ENCODE data around the gene STX11. TPM values are rescaled to one million over a fixed set of nuclear protein-coding genes. Genes with fewer than 3 reads are reported as not detected.

STX11 gene
- total RNA-seq, 1 donor from 2014 or later: 32.7 TPM

DNA sequence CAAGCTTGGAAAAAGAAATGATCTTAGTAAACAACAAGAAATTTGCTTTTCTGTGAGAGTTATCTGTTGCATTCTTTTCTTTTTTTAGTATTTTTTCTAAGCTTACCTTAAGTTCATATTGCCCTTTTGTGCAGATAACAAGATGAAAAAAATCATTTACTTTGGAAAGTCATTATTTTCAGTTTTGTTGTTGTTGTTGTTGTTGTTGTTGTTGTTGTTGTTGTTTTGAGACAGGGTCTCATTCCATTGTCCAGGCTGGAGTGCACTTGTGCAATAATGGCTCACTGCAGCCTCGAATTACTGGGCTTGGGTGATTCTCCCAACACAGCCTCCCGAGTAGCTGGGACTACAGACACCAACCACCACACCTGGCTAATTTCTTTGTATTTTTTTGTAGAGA, 8.8 kb upstream of the STX11 start:
- no peak for DNase-seq (ENCODE audit: low spot score)

DNA sequence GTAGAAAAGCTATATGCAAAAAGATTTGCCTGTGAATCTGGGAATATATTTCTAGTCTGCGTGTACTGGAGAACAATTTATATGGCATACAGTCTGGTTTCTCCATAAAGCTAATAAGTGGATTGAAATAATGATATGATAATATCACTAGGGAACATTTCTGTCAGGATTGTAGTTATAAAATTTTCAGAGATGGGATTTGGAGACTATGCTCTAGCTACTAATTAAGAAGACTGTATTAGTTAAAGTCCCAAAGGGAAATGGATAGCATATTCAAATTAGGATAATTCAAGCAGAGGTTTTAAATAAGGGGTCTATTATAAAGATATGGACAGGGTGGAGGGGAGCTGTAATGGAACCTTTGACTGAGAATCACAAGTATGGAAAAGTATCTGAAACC, 7.2 kb upstream of the STX11 start:
- no peak for DNase-seq (ENCODE audit: low spot score)

DNA sequence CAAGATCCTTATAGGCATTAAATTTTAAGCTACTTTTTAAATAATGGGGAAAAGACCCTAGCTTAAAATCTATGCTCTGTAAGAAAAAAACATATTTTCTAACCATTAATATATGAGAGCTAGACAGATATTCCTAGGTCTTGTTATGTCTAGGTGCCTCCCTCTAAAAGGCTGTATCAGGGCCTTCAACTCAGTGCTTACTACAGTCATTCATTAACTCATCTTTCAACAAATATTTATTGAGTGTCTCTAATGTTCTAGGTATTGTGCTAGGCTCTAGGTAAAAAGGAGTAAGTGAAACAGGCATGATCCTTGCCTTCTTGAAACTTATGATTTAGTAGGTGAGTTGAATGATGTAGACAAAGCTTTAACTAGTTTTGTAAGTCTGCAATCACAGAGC, 6.4 kb upstream of the STX11 start:
- DNase-seq (ENCODE audit: low spot score): no peak

- no peak for DNase-seq (ENCODE audit: low spot score)
Measured at GRCh38 chr6:144144996-144145395, 5.3 kb upstream of the STX11 start.

- no peak for DNase-seq (ENCODE audit: low spot score)
Measured at GRCh38 chr6:144145541-144145940, 4.8 kb upstream of the STX11 start.

DNA sequence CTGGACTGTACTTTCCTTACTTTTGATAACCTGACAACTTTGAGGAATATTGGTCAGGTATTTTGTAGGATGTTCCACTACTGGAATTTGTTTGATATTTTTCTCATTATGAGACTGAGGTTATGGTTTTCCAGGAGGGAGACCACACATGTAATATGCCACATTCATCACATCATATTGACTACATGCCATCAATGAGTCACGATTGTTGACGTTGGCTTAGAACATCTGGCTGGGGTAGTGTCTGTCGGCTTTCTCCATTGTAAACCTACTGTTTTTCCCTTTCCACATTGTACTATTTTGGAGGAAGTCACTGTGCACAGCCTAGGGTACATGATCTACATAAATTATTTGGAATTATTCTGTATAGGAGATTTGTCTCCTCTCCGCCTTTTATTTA, 1.4 kb upstream of the STX11 start:
- no peak for DNase-seq (ENCODE audit: low spot score)

DNA sequence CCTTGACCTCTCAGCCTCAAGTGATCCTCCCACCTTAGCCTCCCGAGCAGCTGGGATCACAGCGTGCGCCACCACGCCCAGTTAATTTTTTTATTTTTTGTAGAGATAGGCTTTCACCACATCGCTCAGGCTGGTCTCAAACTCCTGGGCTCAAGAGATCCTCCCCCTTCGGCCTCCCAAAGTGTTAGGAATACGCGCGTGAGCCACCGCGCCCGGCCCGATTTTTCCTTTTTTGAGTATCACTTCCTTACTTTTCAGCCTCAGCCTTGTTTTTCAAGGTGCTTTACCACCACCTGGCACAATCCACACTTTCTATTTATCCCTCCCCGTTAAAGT, 791 bp upstream of the STX11 start:
- no peak for DNase-seq (ENCODE audit: low spot score)

DNA sequence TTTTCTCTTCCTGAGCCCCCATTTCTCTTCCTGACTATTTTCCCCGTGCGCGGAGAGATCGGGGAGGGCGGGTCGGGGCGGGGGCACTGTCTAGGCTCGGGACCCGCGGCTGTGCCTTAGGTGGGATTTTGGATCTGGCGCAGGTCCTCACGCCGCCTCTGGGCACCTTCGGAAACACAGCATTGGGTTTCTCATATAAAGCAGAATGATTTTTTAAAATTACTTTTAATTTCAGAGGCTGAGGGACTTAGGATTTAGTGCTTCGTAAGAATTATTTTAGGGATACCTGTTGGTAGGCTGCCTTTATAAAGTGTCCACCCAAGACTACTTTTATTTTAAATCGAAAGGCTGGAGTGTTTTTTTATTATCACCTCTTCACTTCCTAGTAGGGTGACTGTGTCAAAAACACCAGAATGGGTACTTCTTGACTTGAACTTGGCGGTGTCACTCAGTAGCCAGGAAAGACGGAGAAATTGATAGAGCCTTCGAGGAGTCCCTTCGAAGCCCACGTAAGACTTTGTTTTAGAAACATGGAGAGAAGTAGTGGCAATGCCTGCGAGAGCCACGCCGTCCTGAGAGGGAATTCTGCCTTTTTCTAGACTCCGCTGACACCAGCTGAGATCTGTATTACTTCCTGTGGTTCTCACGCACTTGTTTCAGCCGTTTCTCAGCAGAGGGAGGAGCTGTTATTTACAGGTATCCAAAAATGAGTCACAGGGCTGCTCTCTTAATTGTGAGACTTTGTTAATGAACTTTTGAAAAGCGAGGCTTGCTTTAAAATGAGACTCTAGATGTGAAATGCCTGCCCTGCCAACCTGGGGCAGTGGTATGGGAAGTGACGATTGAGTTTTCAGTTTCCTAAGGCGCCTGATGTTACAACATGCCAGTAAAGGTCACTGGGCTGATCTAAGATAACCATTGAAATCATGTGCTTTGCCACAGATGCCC, 667 bp downstream of the STX11 start:
- no peak for DNase-seq (ENCODE audit: low spot score)

DNA sequence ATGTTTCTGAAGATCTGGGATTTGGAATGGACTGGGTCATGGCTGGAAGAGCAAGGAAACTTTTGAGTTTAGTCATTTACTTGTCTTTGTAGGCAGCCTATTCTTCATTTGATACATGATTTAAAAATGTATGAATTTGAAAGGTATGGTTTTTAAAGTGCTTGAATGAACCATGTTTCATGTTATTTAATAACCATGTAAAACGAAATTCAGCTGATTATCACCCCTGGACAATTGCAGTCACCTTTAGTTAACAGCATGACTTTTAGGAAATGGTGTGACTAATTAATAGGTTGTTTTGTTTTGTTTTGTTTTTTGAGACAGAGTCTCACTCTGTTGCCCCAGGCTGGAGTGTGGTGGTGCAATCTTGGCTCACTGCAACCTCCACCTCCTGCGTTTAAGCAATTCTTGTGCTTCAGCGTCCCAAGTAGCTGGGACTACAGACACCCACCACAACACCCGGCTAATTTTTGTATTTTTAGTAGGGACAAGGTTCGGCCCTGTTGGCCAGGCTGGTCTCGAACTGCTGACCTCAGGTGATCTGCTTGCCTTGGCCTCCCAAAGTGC, 2.1 kb downstream of the STX11 start:
- no peak for DNase-seq (ENCODE audit: low spot score)

GRCh38 chr6:144153260-144153659, 2.9 kb downstream of the STX11 start:
- DNase-seq (ENCODE audit: low spot score): no peak

DNA sequence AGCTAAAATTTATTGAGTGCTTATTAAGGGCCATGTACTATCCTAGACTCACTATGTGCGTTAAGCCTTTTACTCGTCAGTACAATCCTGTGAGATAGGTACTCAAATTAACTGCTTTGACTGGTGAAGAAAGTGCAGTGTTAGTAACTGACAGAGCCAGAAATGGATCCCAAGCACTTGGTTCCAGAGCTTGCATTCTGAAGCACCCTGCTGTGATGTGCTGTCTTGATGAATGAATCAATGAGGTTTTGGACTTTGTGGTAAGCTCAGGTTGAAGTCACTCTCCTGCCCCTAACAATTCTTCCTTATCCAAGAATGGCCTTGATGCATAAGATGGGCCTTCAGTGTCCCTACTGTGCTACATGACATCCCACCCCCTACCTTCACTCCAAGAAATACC, 3.7 kb downstream of the STX11 start:
- DNase-seq (ENCODE audit: low spot score): no peak

DNA sequence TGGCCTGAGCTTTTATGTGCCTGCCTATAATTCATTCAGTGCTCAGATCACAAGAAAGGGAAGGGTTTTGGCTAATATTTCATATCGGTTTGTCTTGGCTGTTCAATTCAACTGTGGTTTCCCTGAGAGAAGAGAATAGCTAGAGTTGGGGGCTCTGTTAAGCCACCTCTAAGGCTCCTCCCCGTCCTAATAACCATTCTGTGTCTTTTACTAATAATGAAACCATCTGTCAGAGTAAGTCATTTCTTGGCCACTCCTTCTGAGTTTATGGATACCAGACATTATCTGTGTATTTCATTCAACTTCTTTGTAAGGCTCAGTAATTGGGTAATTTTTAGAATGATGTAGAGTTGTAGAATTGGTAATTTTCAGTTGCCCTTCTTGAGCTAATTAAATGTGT, 5.2 kb downstream of the STX11 start:
- DNase-seq (ENCODE audit: low spot score): no peak

GRCh38 chr6:144156338-144156737, 6.0 kb downstream of the STX11 start:
- no peak for DNase-seq (ENCODE audit: low spot score)

DNA sequence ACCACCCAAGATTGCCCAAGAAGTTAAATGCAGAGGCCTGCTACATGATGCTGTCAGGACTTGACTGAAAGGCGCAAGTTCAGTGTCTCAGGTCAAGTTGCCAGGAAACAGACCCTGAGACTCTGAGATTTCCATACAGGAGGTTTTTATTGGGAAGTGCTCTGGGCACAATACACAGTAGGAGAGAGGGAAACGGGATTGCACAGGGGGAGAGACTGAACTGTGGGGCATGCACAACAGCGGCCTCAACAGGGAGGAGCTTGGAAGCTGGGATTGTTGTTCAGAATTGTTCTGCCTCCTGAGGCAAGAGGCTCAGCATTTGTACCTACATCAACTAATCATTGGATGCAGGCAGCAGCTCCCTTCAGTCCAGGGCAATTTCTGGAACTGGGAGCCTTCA, 6.7 kb downstream of the STX11 start:
- DNase-seq (ENCODE audit: low spot score): no peak

- no peak for DNase-seq (ENCODE audit: low spot score)
Measured at GRCh38 chr6:144158133-144158532, 7.8 kb downstream of the STX11 start.

GRCh38 chr6:144159223-144159622, 8.9 kb downstream of the STX11 start:
- no peak for DNase-seq (ENCODE audit: low spot score)

- no peak for DNase-seq (ENCODE audit: low spot score)
Measured at GRCh38 chr6:144159742-144160141, 9.4 kb downstream of the STX11 start.

GRCh38 chr6:144160431-144161005, 10.2 kb downstream of the STX11 start:
- DNase-seq (ENCODE audit: low spot score): no peak

GRCh38 chr6:144161975-144162374, 11.7 kb downstream of the STX11 start:
- no peak for DNase-seq (ENCODE audit: low spot score)

- no peak for DNase-seq (ENCODE audit: low spot score)
Measured at GRCh38 chr6:144162977-144163376, 12.7 kb downstream of the STX11 start.

- DNase-seq (ENCODE audit: low spot score): no peak
Measured at GRCh38 chr6:144165784-144166183, 15.5 kb downstream of the STX11 start.

GRCh38 chr6:144170044-144170443, 19.7 kb downstream of the STX11 start:
- no peak for DNase-seq (ENCODE audit: low spot score)

- DNase-seq (ENCODE audit: low spot score): no peak
Measured at GRCh38 chr6:144171406-144171805, 21.1 kb downstream of the STX11 start.

Data from mesenteric fat pad (tissue), 1 donor.